Measurements from ENCODE around the gene EHMT1. TPM values are rescaled to one million over a fixed set of nuclear protein-coding genes. Genes with fewer than 3 reads are reported as not detected.

EHMT1 gene
- total RNA-seq, 1 donor = 31.4 TPM

DNA sequence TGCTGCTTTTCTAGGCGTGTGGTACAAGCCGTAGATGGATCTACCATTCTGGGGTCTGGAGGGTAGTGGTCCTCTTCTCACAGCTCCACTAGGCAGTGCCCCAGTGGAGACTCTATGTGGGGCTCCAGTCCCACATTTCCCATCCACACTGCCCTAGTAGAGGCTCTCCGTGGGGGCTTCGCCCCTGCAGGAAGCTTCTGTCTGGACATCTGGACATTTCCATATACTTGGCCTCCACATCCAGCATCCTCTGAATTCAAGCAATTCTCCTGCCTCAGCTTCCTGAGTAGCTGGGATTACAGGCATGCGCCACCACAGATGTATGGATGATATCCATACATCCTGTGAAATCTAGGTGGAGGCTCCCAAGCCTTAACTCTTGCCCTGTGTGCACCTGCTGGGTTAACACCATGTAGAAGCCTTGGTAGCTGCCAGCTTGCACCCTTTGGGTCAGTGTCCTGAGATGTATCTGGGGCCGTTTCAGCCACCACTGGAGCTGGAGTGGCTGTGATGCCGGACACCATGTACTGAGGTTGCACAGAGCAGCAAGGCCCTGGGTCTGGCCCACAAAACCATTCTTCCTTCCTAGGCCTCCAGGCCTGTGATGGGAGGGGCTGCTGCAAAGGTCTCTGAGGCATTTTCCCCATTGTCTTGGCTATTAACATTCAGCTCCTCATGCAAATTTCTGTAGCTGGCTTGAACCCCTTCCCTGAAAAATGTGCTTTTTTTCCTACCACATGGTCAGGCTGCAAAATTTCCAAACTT, 84.0 kb downstream of the EHMT1 start:
- no peak overlapping the region for H3K4me3 ChIP-seq (ENCODE audit: low read depth, low read length)
- DNase-seq (ENCODE audit: low read depth) = no peak
- TF ChIP-seq, protein P1, sequence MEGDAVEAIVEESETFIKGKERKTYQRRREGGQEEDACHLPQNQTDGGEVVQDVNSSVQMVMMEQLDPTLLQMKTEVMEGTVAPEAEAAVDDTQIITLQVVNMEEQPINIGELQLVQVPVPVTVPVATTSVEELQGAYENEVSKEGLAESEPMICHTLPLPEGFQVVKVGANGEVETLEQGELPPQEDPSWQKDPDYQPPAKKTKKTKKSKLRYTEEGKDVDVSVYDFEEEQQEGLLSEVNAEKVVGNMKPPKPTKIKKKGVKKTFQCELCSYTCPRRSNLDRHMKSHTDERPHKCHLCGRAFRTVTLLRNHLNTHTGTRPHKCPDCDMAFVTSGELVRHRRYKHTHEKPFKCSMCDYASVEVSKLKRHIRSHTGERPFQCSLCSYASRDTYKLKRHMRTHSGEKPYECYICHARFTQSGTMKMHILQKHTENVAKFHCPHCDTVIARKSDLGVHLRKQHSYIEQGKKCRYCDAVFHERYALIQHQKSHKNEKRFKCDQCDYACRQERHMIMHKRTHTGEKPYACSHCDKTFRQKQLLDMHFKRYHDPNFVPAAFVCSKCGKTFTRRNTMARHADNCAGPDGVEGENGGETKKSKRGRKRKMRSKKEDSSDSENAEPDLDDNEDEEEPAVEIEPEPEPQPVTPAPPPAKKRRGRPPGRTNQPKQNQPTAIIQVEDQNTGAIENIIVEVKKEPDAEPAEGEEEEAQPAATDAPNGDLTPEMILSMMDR (IDR thresholded peaks at IDR 0.05; ENCODE audit: insufficient read depth, low read length) = no peak

DNA sequence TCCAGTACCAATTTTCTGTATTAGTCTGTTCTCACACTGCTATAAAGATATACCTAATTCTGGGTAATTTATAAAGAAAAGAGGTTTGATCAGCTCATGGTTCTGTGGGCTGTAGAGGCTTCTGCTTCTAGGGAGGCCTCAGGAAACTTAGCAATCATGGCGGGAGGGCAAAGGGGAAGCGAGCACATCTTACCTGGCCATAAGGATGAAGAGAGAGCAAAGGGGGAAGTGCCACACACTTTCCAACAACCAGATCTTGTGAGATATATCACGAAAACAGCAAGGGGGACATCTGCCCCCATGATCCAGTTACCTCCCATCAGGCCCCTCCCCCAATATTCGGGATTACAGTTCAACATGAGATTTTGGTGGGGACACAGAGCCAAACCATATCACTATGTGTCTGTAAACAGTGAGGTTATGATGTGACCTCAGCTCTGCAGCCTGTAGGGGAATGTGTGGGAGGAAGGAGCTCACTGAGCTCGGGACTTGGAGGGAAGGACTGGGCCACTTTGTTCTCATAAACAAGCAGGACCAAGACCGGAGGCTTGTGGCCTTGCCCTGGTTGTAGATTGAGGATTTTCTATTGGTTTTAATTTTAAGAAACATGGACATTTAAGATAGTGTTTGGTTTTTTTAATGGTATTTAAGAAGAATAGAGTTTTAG, 85.2 kb downstream of the EHMT1 start:
- DNase-seq (ENCODE audit: low read depth) = no peak
- H3K4me3 ChIP-seq (ENCODE audit: low read depth, low read length) = no peak overlapping the region
- TF ChIP-seq, protein P1 (IDR thresholded peaks at IDR 0.05; ENCODE audit: insufficient read depth, low read length) = no peak

DNA sequence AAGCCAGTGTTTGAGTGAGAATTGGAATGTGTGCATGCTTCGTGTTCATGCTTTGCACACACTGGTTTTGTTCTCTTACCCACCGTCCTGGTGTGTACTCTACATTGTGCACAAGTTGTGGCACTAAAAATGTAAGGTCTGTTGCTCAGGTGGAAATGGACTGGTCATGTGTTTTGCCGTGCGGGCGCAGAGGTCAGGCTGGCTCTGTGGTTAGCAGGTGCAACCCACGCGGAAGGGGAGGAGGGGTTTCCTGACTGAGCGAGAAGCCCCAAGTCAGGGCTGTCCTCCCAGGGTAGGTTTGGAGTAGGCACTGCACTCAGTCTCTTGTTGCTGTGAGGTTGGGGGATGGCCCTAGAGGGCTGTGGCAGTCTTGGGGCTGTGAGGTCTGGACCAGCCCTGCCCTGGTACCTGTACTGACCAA, 86.6 kb downstream of the EHMT1 start:
- DNase-seq (ENCODE audit: low read depth) = no peak
- no peak overlapping the region for H3K4me3 ChIP-seq (ENCODE audit: low read depth, low read length)
- TF ChIP-seq, protein P1 (IDR thresholded peaks at IDR 0.05; ENCODE audit: insufficient read depth, low read length) = no peak

DNA sequence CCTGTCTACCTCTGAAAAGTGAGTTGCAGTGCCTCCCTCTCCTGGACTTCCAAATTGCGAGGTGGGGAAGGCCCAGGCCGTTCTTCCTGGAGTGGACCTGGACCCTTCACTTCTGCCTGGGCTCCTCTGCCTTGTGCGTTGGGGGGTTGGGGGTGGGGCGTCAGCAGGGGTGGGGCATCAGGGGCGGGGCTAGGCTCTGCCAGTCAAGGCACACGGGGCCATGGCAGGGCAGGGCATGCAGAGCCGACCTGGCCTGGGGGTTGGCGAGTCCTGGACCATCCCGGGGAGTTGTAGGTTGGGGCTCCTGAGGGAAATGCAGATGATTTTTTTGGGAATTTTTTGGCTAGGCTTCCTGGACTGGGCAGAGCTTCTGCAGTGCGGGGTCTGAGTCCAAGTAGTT, 87.1 kb downstream of the EHMT1 start:
- H3K4me3 ChIP-seq (ENCODE audit: low read depth, low read length) = no peak overlapping the region
- no peak for DNase-seq (ENCODE audit: low read depth)
- TF ChIP-seq, protein P1 (IDR thresholded peaks at IDR 0.05; ENCODE audit: insufficient read depth, low read length) = no peak

DNA sequence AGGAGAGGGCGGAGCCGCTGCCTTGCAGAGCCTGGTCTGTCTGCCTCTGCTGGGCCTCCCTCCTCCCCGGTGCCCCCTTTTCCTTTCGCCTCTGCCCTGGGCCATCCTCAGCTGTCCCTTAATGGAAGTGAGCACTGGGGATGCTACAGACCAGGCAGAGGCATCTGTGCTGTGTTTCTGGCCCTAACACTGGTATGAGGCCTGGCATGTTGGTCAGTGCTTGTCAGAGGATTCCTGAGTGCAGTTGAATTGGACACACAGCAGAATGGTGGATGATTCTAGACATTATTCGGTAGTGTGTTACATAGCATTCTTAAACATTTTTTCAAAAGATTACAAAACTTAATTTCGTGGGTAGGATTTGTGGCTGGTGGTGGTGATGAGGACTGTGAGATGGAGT, 88.6 kb downstream of the EHMT1 start:
- H3K4me3 ChIP-seq (ENCODE audit: low read depth, low read length) = no peak overlapping the region
- TF ChIP-seq, protein P1 (IDR thresholded peaks at IDR 0.05; ENCODE audit: insufficient read depth, low read length) = no peak
- DNase-seq (ENCODE audit: low read depth) = no peak

DNA sequence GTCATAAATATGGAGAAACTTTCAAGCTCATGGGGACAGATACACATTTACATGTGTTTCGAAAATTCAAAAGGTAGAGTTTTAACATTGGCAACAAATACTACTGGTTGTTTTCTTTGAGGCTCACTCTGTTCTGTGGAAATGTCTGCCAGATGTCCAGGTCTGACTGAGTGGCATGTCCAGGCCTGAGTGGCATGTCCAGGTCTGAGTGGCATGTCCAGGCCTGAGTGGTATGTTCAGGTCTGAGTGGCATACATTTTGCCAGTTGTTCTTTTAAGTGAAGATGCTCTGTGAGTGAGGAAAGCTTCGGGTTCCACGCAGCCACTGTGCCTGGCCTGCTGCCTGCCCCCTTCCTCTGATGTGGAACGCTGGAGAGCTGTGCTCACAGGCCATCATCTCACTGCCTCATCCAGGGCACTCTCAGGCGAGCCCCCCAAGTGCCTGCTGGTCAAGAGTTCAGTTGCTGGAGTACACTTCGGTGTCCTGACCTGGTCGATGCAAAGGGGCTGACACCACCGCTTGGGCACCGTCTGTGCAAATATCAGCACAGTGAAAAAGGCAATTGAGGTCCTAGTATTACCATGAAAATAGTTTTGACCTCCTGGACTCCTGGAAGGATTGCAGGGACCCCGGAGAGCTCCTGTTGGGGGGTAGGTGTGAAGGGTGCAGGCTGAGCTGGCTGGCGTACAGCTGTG, 89.9 kb downstream of the EHMT1 start:
- no peak overlapping the region for H3K4me3 ChIP-seq (ENCODE audit: low read depth, low read length)
- no peak for DNase-seq (ENCODE audit: low read depth)
- TF ChIP-seq, protein P1 (IDR thresholded peaks at IDR 0.05; ENCODE audit: insufficient read depth, low read length) = no peak

All from fibroblast of the aortic adventitia (primary cell).